GM15510 (cell line): ENCODE measurements around the gene ARL14EPL.

Source experiments
- POLR2A ChIP-seq: IDR thresholded peaks from 3 replicates; pipeline ENCODE4 v1.6.1; 2011; ENCODE audit warnings: borderline replicate concordance; ENCODE audit not compliant: insufficient read length; ENCODE audit errors: extremely low read depth

Gene ARL14EPL

GRCh38 chr5:116032094-116032517 is at the start of gene ARL14EPL:
TSS of gene ARL14EPL (plus strand) at chr5:116032472. CDS start at chr5:116051466, 18,994 bp downstream.
- no peak for TF ChIP-seq POLR2A

- no peak for TF ChIP-seq POLR2A
Measured at GRCh38 chr5:115983519-115983918, 48.8 kb upstream of the ARL14EPL start.

- no peak for TF ChIP-seq POLR2A
Measured at GRCh38 chr5:115985802-115986757, 46.2 kb upstream of the ARL14EPL start.

GRCh38 chr5:115988002-115988401 is 44.3 kb upstream of the ARL14EPL start:
- TF ChIP-seq POLR2A = no peak

- TF ChIP-seq POLR2A = no peak
Measured at GRCh38 chr5:115992848-115993350, 39.4 kb upstream of the ARL14EPL start.

- no peak for TF ChIP-seq POLR2A
Measured at GRCh38 chr5:115995351-115995750, 36.9 kb upstream of the ARL14EPL start.

- TF ChIP-seq POLR2A = no peak
Measured at GRCh38 chr5:116002116-116002906, 30.0 kb upstream of the ARL14EPL start.

GRCh38 chr5:116004248-116004647 is 28.0 kb upstream of the ARL14EPL start:
- no peak for TF ChIP-seq POLR2A

GRCh38 chr5:116009806-116010205 is 22.5 kb upstream of the ARL14EPL start:
- TF ChIP-seq POLR2A = no peak

- no peak for TF ChIP-seq POLR2A
Measured at GRCh38 chr5:116011046-116011445, 21.2 kb upstream of the ARL14EPL start.

GRCh38 chr5:116013207-116013785 is 19.0 kb upstream of the ARL14EPL start:
- no peak for TF ChIP-seq POLR2A

- TF ChIP-seq POLR2A = no peak
Measured at GRCh38 chr5:116013936-116014335, 18.3 kb upstream of the ARL14EPL start.

GRCh38 chr5:116023619-116024018 is 8.7 kb upstream of the ARL14EPL start:
- TF ChIP-seq POLR2A = no peak

GRCh38 chr5:116025866-116026265 is 6.4 kb upstream of the ARL14EPL start:
- no peak for TF ChIP-seq POLR2A

GRCh38 chr5:116032991-116033390 is 719 bp downstream of the ARL14EPL start:
- no peak for TF ChIP-seq POLR2A
